RWPE2 (cell line): ENCODE results near the gene FOXE3.

Experiments
- ATAC-seq: fragments of 200-7000 bp; cut with Tn5 transposase; 3 replicates; pipeline ENCODE4 v1.9.1; 2021; ENCODE audit warnings: low read depth
- DNase-seq: peaks from one replicate; pipeline ENCODE4 v3.0.0-alpha.2; 2020; ENCODE audit warnings: low spot score
- H3K27ac ChIP-seq: fragments of 450-650 bp; 2 replicates; pipeline ENCODE4 v1.5.1; 2017; ENCODE audit warnings: mild to moderate bottlenecking; ENCODE audit not compliant: poor library complexity, severe bottlenecking
- H3K27me3 ChIP-seq: fragments of 250-450 bp; sonication (Bioruptor Pico); 2 replicates; pipeline ENCODE4 v1.5.1; 2021; ENCODE audit warnings: mild to moderate bottlenecking, moderate library complexity; ENCODE audit not compliant: insufficient read depth, poor library complexity, severe bottlenecking
- H3K36me3 ChIP-seq: fragments of 250-450 bp; sonication (Bioruptor Pico); 2 replicates; pipeline ENCODE4 v1.5.1; 2020; ENCODE audit warnings: low read depth, mild to moderate bottlenecking, moderate library complexity
- H3K4me1 ChIP-seq: fragments of 250-450 bp; sonication (Bioruptor Pico); 2 replicates; pipeline ENCODE4 v1.5.1; 2021; ENCODE audit warnings: mild to moderate bottlenecking, moderate library complexity; ENCODE audit not compliant: insufficient read depth, poor library complexity, severe bottlenecking
- H3K4me3 ChIP-seq: fragments of 250-450 bp; sonication (Bioruptor Pico); 2 replicates; pipeline ENCODE4 v1.5.1; 2021; ENCODE audit warnings: mild to moderate bottlenecking, moderate library complexity; ENCODE audit not compliant: severe bottlenecking
- H3K9me3 ChIP-seq: fragments of 250-450 bp; sonication (Bioruptor Pico); 2 replicates; pipeline ENCODE4 v1.5.1; 2021; ENCODE audit warnings: mild to moderate bottlenecking, moderate library complexity; ENCODE audit not compliant: severe bottlenecking
- TF ChIP-seq, protein P1 (sequence below): fragments of 450-650 bp; IDR thresholded peaks from one replicate; pipeline ENCODE4 v1.5.1; 2017; ENCODE audit warnings: mild to moderate bottlenecking, moderate library complexity; ENCODE audit not compliant: poor library complexity, severe bottlenecking

The FOXE3 gene

GRCh38 chr1:47445823-47446550, 29.9 kb downstream of the FOXE3 start:
- DNase-seq = no peak
- no peak for ATAC-seq
- no peaks in the 10 kb centered on the region for H3K9me3 ChIP-seq
- no peak overlapping the region for H3K4me3 ChIP-seq
- no peaks in the 10 kb centered on the region for H3K36me3 ChIP-seq
- H3K27ac ChIP-seq = no peak overlapping the region
- H3K4me1 ChIP-seq = no peaks in the 10 kb centered on the region
- peaks cover 94% of the 10 kb centered on the region for H3K27me3 ChIP-seq
- TF ChIP-seq, protein P1, sequence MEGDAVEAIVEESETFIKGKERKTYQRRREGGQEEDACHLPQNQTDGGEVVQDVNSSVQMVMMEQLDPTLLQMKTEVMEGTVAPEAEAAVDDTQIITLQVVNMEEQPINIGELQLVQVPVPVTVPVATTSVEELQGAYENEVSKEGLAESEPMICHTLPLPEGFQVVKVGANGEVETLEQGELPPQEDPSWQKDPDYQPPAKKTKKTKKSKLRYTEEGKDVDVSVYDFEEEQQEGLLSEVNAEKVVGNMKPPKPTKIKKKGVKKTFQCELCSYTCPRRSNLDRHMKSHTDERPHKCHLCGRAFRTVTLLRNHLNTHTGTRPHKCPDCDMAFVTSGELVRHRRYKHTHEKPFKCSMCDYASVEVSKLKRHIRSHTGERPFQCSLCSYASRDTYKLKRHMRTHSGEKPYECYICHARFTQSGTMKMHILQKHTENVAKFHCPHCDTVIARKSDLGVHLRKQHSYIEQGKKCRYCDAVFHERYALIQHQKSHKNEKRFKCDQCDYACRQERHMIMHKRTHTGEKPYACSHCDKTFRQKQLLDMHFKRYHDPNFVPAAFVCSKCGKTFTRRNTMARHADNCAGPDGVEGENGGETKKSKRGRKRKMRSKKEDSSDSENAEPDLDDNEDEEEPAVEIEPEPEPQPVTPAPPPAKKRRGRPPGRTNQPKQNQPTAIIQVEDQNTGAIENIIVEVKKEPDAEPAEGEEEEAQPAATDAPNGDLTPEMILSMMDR = no peak

GRCh38 chr1:47448462-47449222, 32.6 kb downstream of the FOXE3 start:
- no peaks in the 10 kb centered on the region for H3K4me1 ChIP-seq
- DNase-seq (no peak), ATAC-seq (no peak)
- peaks cover 68% of the 10 kb centered on the region for H3K27me3 ChIP-seq
- TF ChIP-seq, protein P1 = no peak
- no peaks in the 10 kb centered on the region for H3K9me3 ChIP-seq
- no peak overlapping the region for H3K4me3 ChIP-seq
- no peaks in the 10 kb centered on the region for H3K36me3 ChIP-seq
- H3K27ac ChIP-seq = no peak overlapping the region

DNA sequence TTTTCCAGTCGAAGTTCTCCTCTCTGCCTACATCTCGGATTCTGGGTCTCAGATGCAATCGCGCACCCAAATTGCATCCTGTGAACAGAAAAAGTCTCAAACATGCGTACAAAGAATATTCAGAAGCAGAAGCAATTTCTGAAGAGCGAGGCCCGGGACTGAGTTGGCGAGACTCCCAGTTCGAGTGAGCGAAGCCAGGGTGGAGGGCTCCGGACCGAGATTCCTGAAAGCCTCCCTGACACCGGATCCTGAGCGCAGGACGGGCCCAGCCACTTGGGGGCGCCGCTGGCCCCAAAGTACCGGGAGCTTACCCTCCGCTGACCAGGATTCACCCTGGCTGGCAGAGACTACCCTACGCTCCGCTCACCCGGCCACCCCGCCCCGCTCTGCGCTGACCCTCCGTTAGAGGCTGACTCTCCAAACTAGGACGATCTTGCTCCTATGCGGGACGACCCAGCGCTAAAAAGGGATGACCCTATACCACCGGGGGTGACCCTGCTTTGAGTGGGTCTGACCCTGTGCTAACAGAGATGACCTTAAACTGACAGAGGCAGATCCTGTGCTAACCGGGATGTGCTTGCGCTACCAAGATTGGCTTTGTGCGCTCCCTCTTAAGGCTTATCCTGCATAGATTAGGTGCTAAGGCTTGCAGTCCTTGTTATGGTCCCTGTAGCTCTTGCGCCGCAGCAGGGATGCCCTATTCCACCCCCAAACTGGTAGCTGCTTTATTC, 33.9 kb downstream of the FOXE3 start:
- peaks cover 54% of the 10 kb centered on the region for H3K27me3 ChIP-seq
- no peaks in the 10 kb centered on the region for H3K9me3 ChIP-seq
- no peak overlapping the region for H3K27ac ChIP-seq
- no peaks in the 10 kb centered on the region for H3K36me3 ChIP-seq
- H3K4me3 ChIP-seq = no peak overlapping the region
- ATAC-seq (peak; percentile 31; the same call in 1 of the 3 replicates), DNase-seq (no peak)
- TF ChIP-seq, protein P1 = peak; percentile 31
- no peaks in the 10 kb centered on the region for H3K4me1 ChIP-seq

- Histone ChIP-seq H3K36me3 (no peaks in the 10 kb centered on the region), H3K27me3 (peaks cover 48% of the 10 kb centered on the region), H3K4me1 (no peaks in the 10 kb centered on the region), H3K9me3 (no peaks in the 10 kb centered on the region), H3K4me3 (no peak overlapping the region), H3K27ac (no peak overlapping the region)
- DNase-seq (no peak), ATAC-seq (no peak)
- TF ChIP-seq, protein P1 = no peak
These were observed 34.5 kb downstream of the FOXE3 start for GRCh38 chr1:47450606-47451005.
